ENCODE data around the gene ACTL6B. TPM values are rescaled to one million over a fixed set of nuclear protein-coding genes. Genes with fewer than 3 reads are reported as not detected.

The ACTL6B gene
- total RNA-seq, 1 donor from 2014 or later = 2.4 TPM

- Mint-ChIP-seq H3K27me3 (peaks cover 5% of the 10 kb centered on the region), H3K4me1 (ENCODE audit: unreplicated experiment) (peaks cover 21% of the 10 kb centered on the region), H3K36me3 (peaks cover 4% of the 10 kb centered on the region), H3K4me3 (peak overlapping the region; percentile 94), H3K9me3 (no peaks in the 10 kb centered on the region), H3K27ac (peak overlapping the region; percentile 93)
- no peak for TF ChIP-seq CTCF (conservative IDR thresholded peaks at IDR 0.05)
- DNase-seq (ENCODE audit: extremely low spot score, unreplicated experiment) = no peak
Observed at GRCh38 chr7:100693312-100694097, 37.3 kb upstream of the ACTL6B start.

GRCh38 chr7:100692578-100692961, 36.3 kb upstream of the ACTL6B start:
- H3K27me3 Mint-ChIP-seq = peaks cover 3% of the 10 kb centered on the region
- H3K36me3 Mint-ChIP-seq = peaks cover 4% of the 10 kb centered on the region
- peaks cover 21% of the 10 kb centered on the region for H3K4me1 Mint-ChIP-seq (ENCODE audit: unreplicated experiment)
- H3K9me3 Mint-ChIP-seq = no peaks in the 10 kb centered on the region
- no peak for DNase-seq (ENCODE audit: extremely low spot score, unreplicated experiment)
- TF ChIP-seq CTCF (conservative IDR thresholded peaks at IDR 0.05) = no peak
- peak overlapping the region; percentile 93 for H3K27ac Mint-ChIP-seq
- H3K4me3 Mint-ChIP-seq = peak overlapping the region; percentile 94

GRCh38 chr7:100691676-100692577, 35.7 kb upstream of the ACTL6B start:
- H3K4me1 Mint-ChIP-seq (ENCODE audit: unreplicated experiment) = peaks cover 21% of the 10 kb centered on the region
- peak overlapping the region; percentile 94 for H3K4me3 Mint-ChIP-seq
- no peaks in the 10 kb centered on the region for H3K9me3 Mint-ChIP-seq
- peaks cover 4% of the 10 kb centered on the region for H3K36me3 Mint-ChIP-seq
- TF ChIP-seq CTCF (conservative IDR thresholded peaks at IDR 0.05) = peak; percentile 95
- DNase-seq (ENCODE audit: extremely low spot score, unreplicated experiment) = no peak
- H3K27me3 Mint-ChIP-seq = peaks cover 3% of the 10 kb centered on the region
- H3K27ac Mint-ChIP-seq = peak overlapping the region; percentile 93

GRCh38 chr7:100689230-100690135, 33.2 kb upstream of the ACTL6B start:
- Mint-ChIP-seq H3K27ac (no peak overlapping the region), H3K4me3 (no peak overlapping the region), H3K9me3 (no peaks in the 10 kb centered on the region), H3K4me1 (ENCODE audit: unreplicated experiment) (peaks cover 21% of the 10 kb centered on the region), H3K27me3 (no peaks in the 10 kb centered on the region), H3K36me3 (peaks cover 4% of the 10 kb centered on the region)
- TF ChIP-seq CTCF (conservative IDR thresholded peaks at IDR 0.05) = no peak
- no peak for DNase-seq (ENCODE audit: extremely low spot score, unreplicated experiment)

- Mint-ChIP-seq H3K36me3 (peaks cover 4% of the 10 kb centered on the region), H3K4me3 (peak overlapping the region; percentile 11), H3K27ac (no peak overlapping the region), H3K27me3 (no peaks in the 10 kb centered on the region), H3K4me1 (ENCODE audit: unreplicated experiment) (peaks cover 21% of the 10 kb centered on the region), H3K9me3 (no peaks in the 10 kb centered on the region)
- no peak for TF ChIP-seq CTCF (conservative IDR thresholded peaks at IDR 0.05)
- DNase-seq (ENCODE audit: extremely low spot score, unreplicated experiment) = no peak
Observed at GRCh38 chr7:100688326-100688860, 32.1 kb upstream of the ACTL6B start.

Measured in type B pancreatic cell (in vitro differentiated cells).